Uterus (tissue), 4 donors: ENCODE data around the gene ANOS1. TPM values are rescaled to one million over a fixed set of nuclear protein-coding genes. Genes with fewer than 3 reads are reported as not detected.

ENCODE experiments used
- DNase-seq, 2 donors: peaks; one replicate each; pipeline ENCODE4 v3.0.0-alpha.2; 2019 to 2020
- H3K27ac ChIP-seq, 2 donors: fragments of 200-600 bp; sonication (generic); 1 replicate in 1 of 2; 2 replicates in 1 of 2; pipeline ENCODE4 v1.5.1; 2016 to 2018
- H3K27me3 ChIP-seq, 2 donors: fragments of 200-600 bp; sonication (generic); one replicate each; pipeline ENCODE4 v1.5.1; 2018 to 2019; ENCODE audit warnings: control low read depth in 1 of 2
- H3K36me3 ChIP-seq, 2 donors: fragments of 200-600 bp; sonication (generic); one replicate each; pipeline ENCODE4 v1.5.1; 2019; ENCODE audit warnings: control low read depth in 1 of 2
- H3K4me1 ChIP-seq, 2 donors: fragments of 200-600 bp; sonication (generic); one replicate each; pipeline ENCODE4 v1.5.1; 2018 to 2019; ENCODE audit warnings: control low read depth in 1 of 2
- H3K4me3 ChIP-seq, 2 donors: fragments of 200-600 bp; sonication (generic); 1 replicate in 1 of 2; 2 replicates in 1 of 2; pipeline ENCODE4 v1.5.1; 2018 to 2019; ENCODE audit warnings: mild to moderate bottlenecking in 1 of 2
- H3K9me3 ChIP-seq, 2 donors: fragments of 200-600 bp; sonication (generic); one replicate each; pipeline ENCODE4 v1.5.1; 2019; ENCODE audit warnings: control low read depth in 1 of 2
- CTCF ChIP-seq, 4 experiments: fragments of 200-600 bp in 2 of 4; fragments of 450-650 bp in 2 of 4; sonication (generic) in 2 of 4; IDR thresholded peaks; one replicate each; pipeline ENCODE4 v1.5.1; 2016 to 2019; ENCODE audit warnings: antibody characterized with exemption in 4 of 4, mild to moderate bottlenecking in 2 of 4, moderate library complexity in 1 of 4
- POLR2A ChIP-seq, 2 donors: fragments of 450-650 bp; IDR thresholded peaks; one replicate each; pipeline ENCODE4 v1.6.1; 2016; ENCODE audit warnings: antibody characterized with exemption in 2 of 2, mild to moderate bottlenecking in 1 of 2, moderate library complexity in 1 of 2
- intact Hi-C: fragments of 100-400 bp; cut with DNase I; formaldehyde crosslinking; loops from one replicate; pipeline ENCODE4 v1.15.1; 2023; ENCODE audit warnings: low total_unique reads
- total RNA-seq, 4 donors: library from RNA; depleted of rRNA in 3 of 4; stranded (reverse); fragments of >200 nt in 3 of 4; gene quantifications; one replicate each; pipeline versions ENCODE4 v1.1.0 to v1.2.4, GENCODE V29; 2014 to 2023
- donor health status: DM: yes; HTN: yes; CAD: no.

ANOS1 gene
- total RNA-seq, 4 donors from 2014 or later = 0.26 to 10.6 (median 1.2) TPM

- intact Hi-C loops = no loop called here
- H3K27ac ChIP-seq = no peak overlapping the region
- no peak for DNase-seq
- H3K36me3 ChIP-seq = no peaks in the 10 kb centered on the region
- no peak for TF ChIP-seq CTCF (IDR thresholded peaks at IDR 0.05)
- no peak for TF ChIP-seq POLR2A (IDR thresholded peaks at IDR 0.05)
- no peaks in the 10 kb centered on the region for H3K27me3 ChIP-seq
- H3K4me3 ChIP-seq = no peak overlapping the region
- H3K9me3 ChIP-seq = no peaks in the 10 kb centered on the region
- no peaks in the 10 kb centered on the region for H3K4me1 ChIP-seq
Observed at GRCh38 chrX:8653956-8654355, 78.0 kb downstream of the ANOS1 start.

- Histone ChIP-seq H3K4me3 (no peak overlapping the region), H3K36me3 (no peaks in the 10 kb centered on the region), H3K9me3 (no peaks in the 10 kb centered on the region), H3K27ac (no peak overlapping the region), H3K4me1 (no peaks in the 10 kb centered on the region), H3K27me3 (no peaks in the 10 kb centered on the region)
- TF ChIP-seq CTCF (IDR thresholded peaks at IDR 0.05) (no peak), POLR2A (IDR thresholded peaks at IDR 0.05) (no peak)
- intact Hi-C loops = no loop called here
- DNase-seq = no peak
Observed at GRCh38 chrX:8649969-8650368, 82.0 kb downstream of the ANOS1 start.

GRCh38 chrX:8647176-8647575 lies 84.8 kb downstream of the ANOS1 start:
- H3K27me3 ChIP-seq = no peaks in the 10 kb centered on the region
- no peaks in the 10 kb centered on the region for H3K9me3 ChIP-seq
- H3K36me3 ChIP-seq = no peaks in the 10 kb centered on the region
- DNase-seq = no peak
- TF ChIP-seq POLR2A (IDR thresholded peaks at IDR 0.05) = no peak
- TF ChIP-seq CTCF (IDR thresholded peaks at IDR 0.05) = no peak
- no peak overlapping the region for H3K27ac ChIP-seq
- intact Hi-C loops = no loop called here
- H3K4me1 ChIP-seq = no peaks in the 10 kb centered on the region
- H3K4me3 ChIP-seq = no peak overlapping the region

- Histone ChIP-seq H3K4me3 (no peak overlapping the region), H3K4me1 (no peaks in the 10 kb centered on the region), H3K27me3 (no peaks in the 10 kb centered on the region), H3K36me3 (no peaks in the 10 kb centered on the region), H3K27ac (no peak overlapping the region), H3K9me3 (no peaks in the 10 kb centered on the region)
- TF ChIP-seq CTCF (IDR thresholded peaks at IDR 0.05) (no peak), POLR2A (IDR thresholded peaks at IDR 0.05) (no peak)
- intact Hi-C loops = no loop called here
- no peak for DNase-seq
Observed at GRCh38 chrX:8639949-8640475, 91.9 kb downstream of the ANOS1 start.

GRCh38 chrX:8636497-8636896 lies 95.4 kb downstream of the ANOS1 start:
- intact Hi-C loops = no loop called here
- no peak overlapping the region for H3K27ac ChIP-seq
- TF ChIP-seq CTCF (IDR thresholded peaks at IDR 0.05) = no peak
- TF ChIP-seq POLR2A (IDR thresholded peaks at IDR 0.05) = no peak
- no peak overlapping the region for H3K4me3 ChIP-seq
- no peaks in the 10 kb centered on the region for H3K36me3 ChIP-seq
- no peaks in the 10 kb centered on the region for H3K27me3 ChIP-seq
- no peaks in the 10 kb centered on the region for H3K4me1 ChIP-seq
- H3K9me3 ChIP-seq = no peaks in the 10 kb centered on the region
- DNase-seq = no peak
